GM12878 (cell line): ENCODE results near the gene NOTCH3. TPM values are rescaled to one million over a fixed set of nuclear protein-coding genes. Genes with fewer than 3 reads are reported as not detected.

Experiments
- CEBPZ ChIP-seq: fragments of 150-350 bp; IDR thresholded peaks from 2 replicates; pipeline ENCODE4 v1.6.1; 2016; ENCODE audit warnings: low read depth, low read length
- CTCF ChIP-seq, 3 experiments: IDR thresholded peaks in 2 of 3; conservative IDR thresholded peaks in 1 of 3; 2 replicates each; pipeline ENCODE4 v1.5.1; 2011; ENCODE audit warnings: low read depth in 3 of 3, low read length in 3 of 3, mild to moderate bottlenecking in 3 of 3, control low read depth in 2 of 3, moderate library complexity in 2 of 3, inconsistent platforms in 1 of 3, mixed read lengths in 1 of 3; ENCODE audit not compliant: control insufficient read depth in 2 of 3, insufficient read depth in 1 of 3; ENCODE audit errors: extremely low read depth in 1 of 3
- FOXM1 ChIP-seq: IDR thresholded peaks from 2 replicates; pipeline ENCODE4 v1.6.1; 2012; ENCODE audit warnings: low read depth, mild to moderate bottlenecking, inconsistent platforms, low read length, moderate library complexity
- JUND ChIP-seq: IDR thresholded peaks from 2 replicates; pipeline ENCODE4 v1.6.1; 2012; ENCODE audit warnings: low read depth, mild to moderate bottlenecking, low read length, improper control_type of control experiment, moderate library complexity
- KDM1A ChIP-seq: fragments of 200-600 bp; sonication (generic); IDR thresholded peaks from 2 replicates; pipeline ENCODE4 v1.6.1; 2016; ENCODE audit warnings: borderline replicate concordance
- KLF5 ChIP-seq: fragments of 450-650 bp; IDR thresholded peaks from 2 replicates; pipeline ENCODE4 v1.6.1; 2014; ENCODE audit warnings: mild to moderate bottlenecking; ENCODE audit not compliant: partially characterized antibody
- MTA3 ChIP-seq: IDR thresholded peaks from 2 replicates; pipeline ENCODE4 v1.6.1; 2012; ENCODE audit warnings: low read length, inconsistent platforms, borderline replicate concordance
- RAD51 ChIP-seq: fragments of 450-650 bp; IDR thresholded peaks from 2 replicates; pipeline ENCODE4 v1.6.1; 2016; ENCODE audit warnings: moderate library complexity, mild to moderate bottlenecking, inconsistent platforms
- SMARCA5 ChIP-seq: fragments of 450-650 bp; IDR thresholded peaks from 2 replicates; pipeline ENCODE4 v1.6.1; 2017; ENCODE audit warnings: mild to moderate bottlenecking
- SMC3 ChIP-seq: IDR thresholded peaks from 2 replicates; pipeline ENCODE4 v1.6.1; 2011; ENCODE audit warnings: low read length, improper control_type of control experiment, borderline replicate concordance
- polyA plus RNA-seq, 11 experiments: library from polyadenylated mRNA; depleted of rRNA in 4 of 11; unstranded in 6 of 11; stranded (reverse) in 5 of 11; fragments of >200 nt; fragmentation: Nextera tagmentation in 4 of 11; fragmentation: Illumina TruSeq in 1 of 11; extraction: Ambion mirVana in 4 of 11; extraction: Trizol in 1 of 11; gene quantifications; 1 replicate in 1 of 11; 2 replicates in 10 of 11; pipeline versions ENCODE4 v1.2.1 to v1.2.3, GENCODE V29; 2011 to 2016; ENCODE audit warnings: inconsistent platforms in 2 of 11, missing spikeins in 2 of 11, low read depth in 1 of 11
- total RNA-seq, 4 experiments: library from RNA; depleted of rRNA in 3 of 4; stranded (reverse); fragments of >200 nt in 3 of 4; fragmentation: Illumina TruSeq in 1 of 4; extraction: Trizol in 1 of 4; gene quantifications; 2 replicates each; pipeline versions ENCODE4 v1.2.1 to v1.2.3, GENCODE V29; 2013 to 2021
- TF ChIP-seq, protein P1 (sequence below): fragments of 450-650 bp; IDR thresholded peaks from 2 replicates; pipeline ENCODE4 v1.6.1; 2017; ENCODE audit warnings: low read depth, mild to moderate bottlenecking, moderate library complexity
- TF ChIP-seq, protein P2 (sequence below): IDR thresholded peaks from 2 replicates; pipeline ENCODE4 v1.6.1; 2012; ENCODE audit warnings: improper control_type of control experiment, low read depth, low read length; ENCODE audit not compliant: insufficient replicate concordance
- TF ChIP-seq, protein P3 (sequence below): fragments of 450-650 bp; IDR thresholded peaks from 2 replicates; pipeline ENCODE4 v1.6.1; 2017; ENCODE audit warnings: borderline replicate concordance

Gene NOTCH3
- total and polyA plus RNA-seq, 10 of the 15 experiments (the other 5 are each of a cell fraction or from before 2014, with no cell fraction given): 0.01 to 0.42 (median 0.10) TPM; not detected in 5

- TF ChIP-seq, protein P1, sequence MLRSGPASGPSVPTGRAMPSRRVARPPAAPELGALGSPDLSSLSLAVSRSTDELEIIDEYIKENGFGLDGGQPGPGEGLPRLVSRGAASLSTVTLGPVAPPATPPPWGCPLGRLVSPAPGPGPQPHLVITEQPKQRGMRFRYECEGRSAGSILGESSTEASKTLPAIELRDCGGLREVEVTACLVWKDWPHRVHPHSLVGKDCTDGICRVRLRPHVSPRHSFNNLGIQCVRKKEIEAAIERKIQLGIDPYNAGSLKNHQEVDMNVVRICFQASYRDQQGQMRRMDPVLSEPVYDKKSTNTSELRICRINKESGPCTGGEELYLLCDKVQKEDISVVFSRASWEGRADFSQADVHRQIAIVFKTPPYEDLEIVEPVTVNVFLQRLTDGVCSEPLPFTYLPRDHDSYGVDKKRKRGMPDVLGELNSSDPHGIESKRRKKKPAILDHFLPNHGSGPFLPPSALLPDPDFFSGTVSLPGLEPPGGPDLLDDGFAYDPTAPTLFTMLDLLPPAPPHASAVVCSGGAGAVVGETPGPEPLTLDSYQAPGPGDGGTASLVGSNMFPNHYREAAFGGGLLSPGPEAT: no peak
- no peak for TF ChIP-seq KDM1A
- TF ChIP-seq, protein P2, sequence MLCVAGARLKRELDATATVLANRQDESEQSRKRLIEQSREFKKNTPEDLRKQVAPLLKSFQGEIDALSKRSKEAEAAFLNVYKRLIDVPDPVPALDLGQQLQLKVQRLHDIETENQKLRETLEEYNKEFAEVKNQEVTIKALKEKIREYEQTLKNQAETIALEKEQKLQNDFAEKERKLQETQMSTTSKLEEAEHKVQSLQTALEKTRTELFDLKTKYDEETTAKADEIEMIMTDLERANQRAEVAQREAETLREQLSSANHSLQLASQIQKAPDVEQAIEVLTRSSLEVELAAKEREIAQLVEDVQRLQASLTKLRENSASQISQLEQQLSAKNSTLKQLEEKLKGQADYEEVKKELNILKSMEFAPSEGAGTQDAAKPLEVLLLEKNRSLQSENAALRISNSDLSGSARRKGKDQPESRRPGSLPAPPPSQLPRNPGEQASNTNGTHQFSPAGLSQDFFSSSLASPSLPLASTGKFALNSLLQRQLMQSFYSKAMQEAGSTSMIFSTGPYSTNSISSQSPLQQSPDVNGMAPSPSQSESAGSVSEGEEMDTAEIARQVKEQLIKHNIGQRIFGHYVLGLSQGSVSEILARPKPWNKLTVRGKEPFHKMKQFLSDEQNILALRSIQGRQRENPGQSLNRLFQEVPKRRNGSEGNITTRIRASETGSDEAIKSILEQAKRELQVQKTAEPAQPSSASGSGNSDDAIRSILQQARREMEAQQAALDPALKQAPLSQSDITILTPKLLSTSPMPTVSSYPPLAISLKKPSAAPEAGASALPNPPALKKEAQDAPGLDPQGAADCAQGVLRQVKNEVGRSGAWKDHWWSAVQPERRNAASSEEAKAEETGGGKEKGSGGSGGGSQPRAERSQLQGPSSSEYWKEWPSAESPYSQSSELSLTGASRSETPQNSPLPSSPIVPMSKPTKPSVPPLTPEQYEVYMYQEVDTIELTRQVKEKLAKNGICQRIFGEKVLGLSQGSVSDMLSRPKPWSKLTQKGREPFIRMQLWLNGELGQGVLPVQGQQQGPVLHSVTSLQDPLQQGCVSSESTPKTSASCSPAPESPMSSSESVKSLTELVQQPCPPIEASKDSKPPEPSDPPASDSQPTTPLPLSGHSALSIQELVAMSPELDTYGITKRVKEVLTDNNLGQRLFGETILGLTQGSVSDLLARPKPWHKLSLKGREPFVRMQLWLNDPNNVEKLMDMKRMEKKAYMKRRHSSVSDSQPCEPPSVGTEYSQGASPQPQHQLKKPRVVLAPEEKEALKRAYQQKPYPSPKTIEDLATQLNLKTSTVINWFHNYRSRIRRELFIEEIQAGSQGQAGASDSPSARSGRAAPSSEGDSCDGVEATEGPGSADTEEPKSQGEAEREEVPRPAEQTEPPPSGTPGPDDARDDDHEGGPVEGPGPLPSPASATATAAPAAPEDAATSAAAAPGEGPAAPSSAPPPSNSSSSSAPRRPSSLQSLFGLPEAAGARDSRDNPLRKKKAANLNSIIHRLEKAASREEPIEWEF: no peak
- no peak for TF ChIP-seq FOXM1
- TF ChIP-seq JUND: no peak
- TF ChIP-seq RAD51: no peak
- no peak for TF ChIP-seq MTA3
- TF ChIP-seq KLF5: no peak
- TF ChIP-seq SMARCA5: no peak
- no peak for TF ChIP-seq CEBPZ
- TF ChIP-seq SMC3: peak; percentile 29; the same call in 1 of the 2 replicates
- TF ChIP-seq, protein P3, sequence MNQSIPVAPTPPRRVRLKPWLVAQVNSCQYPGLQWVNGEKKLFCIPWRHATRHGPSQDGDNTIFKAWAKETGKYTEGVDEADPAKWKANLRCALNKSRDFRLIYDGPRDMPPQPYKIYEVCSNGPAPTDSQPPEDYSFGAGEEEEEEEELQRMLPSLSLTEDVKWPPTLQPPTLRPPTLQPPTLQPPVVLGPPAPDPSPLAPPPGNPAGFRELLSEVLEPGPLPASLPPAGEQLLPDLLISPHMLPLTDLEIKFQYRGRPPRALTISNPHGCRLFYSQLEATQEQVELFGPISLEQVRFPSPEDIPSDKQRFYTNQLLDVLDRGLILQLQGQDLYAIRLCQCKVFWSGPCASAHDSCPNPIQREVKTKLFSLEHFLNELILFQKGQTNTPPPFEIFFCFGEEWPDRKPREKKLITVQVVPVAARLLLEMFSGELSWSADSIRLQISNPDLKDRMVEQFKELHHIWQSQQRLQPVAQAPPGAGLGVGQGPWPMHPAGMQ: no peak
- TF ChIP-seq CTCF (IDR thresholded peaks at IDR 0.05 in 2 of 3, conservative IDR thresholded peaks at IDR 0.05 in 1 of 3; ENCODE audit: control insufficient read depth in 2 of 3, extremely low read depth in 1 of 3, insufficient read depth in 1 of 3, low read depth in 3 of 3, low read length in 3 of 3): peak; percentile 57 to 62 (median 61)
Observed at GRCh38 chr19:15161028-15161984, 39.5 kb downstream of the NOTCH3 start (continued).
